Thymus (tissue), 11 donors: ENCODE data around the gene GABPB1. TPM values are rescaled to one million over a fixed set of nuclear protein-coding genes. Genes with fewer than 3 reads are reported as not detected.

ENCODE experiments used
- DNase-seq, 9 donors: peaks; one replicate each; pipeline ENCODE4 v3.0.0-alpha.2; 2013; ENCODE audit warnings: low spot score in 9 of 9, low read depth in 6 of 9, missing footprints in 1 of 9
- H3K27ac ChIP-seq, 2 donors: one replicate each; pipeline ENCODE4 v1.5.1; 2013; ENCODE audit warnings: control low read depth in 1 of 2, low read depth in 1 of 2, low read length in 1 of 2, mild to moderate bottlenecking in 1 of 2, moderate library complexity in 1 of 2
- H3K27me3 ChIP-seq, 2 donors: one replicate each; pipeline ENCODE4 v1.5.1; 2013; ENCODE audit warnings: low read length in 1 of 2; ENCODE audit not compliant: control insufficient read depth in 2 of 2, insufficient read depth in 1 of 2
- H3K36me3 ChIP-seq, 2 donors: one replicate each; pipeline ENCODE4 v1.5.1; 2013; ENCODE audit warnings: low read length in 1 of 2, mild to moderate bottlenecking in 1 of 2, moderate library complexity in 1 of 2; ENCODE audit not compliant: control insufficient read depth in 2 of 2, insufficient read depth in 2 of 2
- H3K4me1 ChIP-seq, 2 donors: one replicate each; pipeline ENCODE4 v1.5.1; 2013; ENCODE audit warnings: low read length in 2 of 2; ENCODE audit not compliant: control insufficient read depth in 2 of 2, insufficient read depth in 2 of 2
- H3K4me3 ChIP-seq, 2 donors: one replicate each; pipeline ENCODE4 v1.5.1; 2013; ENCODE audit warnings: low read length in 2 of 2, control low read depth in 1 of 2, mild to moderate bottlenecking in 1 of 2
- H3K9me3 ChIP-seq, 2 donors: one replicate each; pipeline ENCODE4 v1.5.1; 2013; ENCODE audit warnings: low read length in 1 of 2, mild to moderate bottlenecking in 1 of 2; ENCODE audit not compliant: control insufficient read depth in 2 of 2, insufficient read depth in 1 of 2
- WGBS: extraction: QIAGEN DNeasy Blood & Tissue Kit; methylation state at CpG from one replicate; pipeline ENCODE4 v1.1.7; 2013; 5-methylcytosine and 5-hydroxymethylcytosine counted together
- polyA plus RNA-seq: library from polyadenylated mRNA; stranded (reverse); fragments of 200-250 nt; gene quantifications from one replicate; pipeline ENCODE4 v1.2.3, GENCODE V29; 2013
- total RNA-seq: library from RNA; stranded (reverse); fragments of 120-200 nt; gene quantifications from one replicate; pipeline ENCODE4 v1.2.4, GENCODE V29; 2013
- donor health status: healthy.

GABPB1 gene
- total and polyA plus RNA-seq, 2 donors = 26.5 to 49.5 TPM

- DNase-seq = peak; percentile 13 to 63 (median 33)
These were observed 107.0 kb downstream of the GABPB1 start for GRCh38 chr15:50247819-50248655.

GRCh38 chr15:50246631-50247030 is 108.4 kb downstream of the GABPB1 start:
- H3K27ac ChIP-seq = no peak overlapping the region
- H3K4me1 ChIP-seq = peaks cover 5 to 12% of the 10 kb centered on the region in 2 donors
- H3K27me3 ChIP-seq = no peaks in the 10 kb centered on the region
- no peak overlapping the region for H3K4me3 ChIP-seq
- DNase-seq = no peak
- no peaks in the 10 kb centered on the region for H3K9me3 ChIP-seq
- WGBS = 96% methylated on average over 2 of the region's 2 CpGs
- H3K36me3 ChIP-seq = no peaks in the 10 kb centered on the region

More at GRCh38 chr15:50247819-50248655, 107.0 kb downstream of the GABPB1 start:
- WGBS = 79% methylated on average over 14 of the region's 14 CpGs
- Histone ChIP-seq H3K4me1 (peaks cover 5 to 12% of the 10 kb centered on the region in 2 donors), H3K4me3 (no peak overlapping the region), H3K9me3 (no peaks in the 10 kb centered on the region), H3K27me3 (no peaks in the 10 kb centered on the region), H3K36me3 (no peaks in the 10 kb centered on the region), H3K27ac (peak overlapping the region; percentile 53 to 60)

- H3K27ac ChIP-seq = no peak overlapping the region
- WGBS = 97% methylated on average over 2 of the region's 2 CpGs
- H3K27me3 ChIP-seq = no peaks in the 10 kb centered on the region
- no peaks in the 10 kb centered on the region for H3K36me3 ChIP-seq
- no peak overlapping the region for H3K4me3 ChIP-seq
- no peak for DNase-seq
- H3K9me3 ChIP-seq = no peaks in the 10 kb centered on the region
- H3K4me1 ChIP-seq = peaks cover 5 to 12% of the 10 kb centered on the region in 2 donors
These were observed 109.9 kb downstream of the GABPB1 start for GRCh38 chr15:50244959-50245624.

- Histone ChIP-seq H3K4me3 (no peak overlapping the region), H3K27ac (no peak overlapping the region), H3K36me3 (no peaks in the 10 kb centered on the region), H3K4me1 (peaks cover 5 to 12% of the 10 kb centered on the region in 2 donors), H3K27me3 (no peaks in the 10 kb centered on the region), H3K9me3 (no peaks in the 10 kb centered on the region)
- 100% methylated on average over 1 of the region's 1 CpG for whole genome bisulfite sequencing
- no peak for DNase-seq
These were observed 110.8 kb downstream of the GABPB1 start for GRCh38 chr15:50244153-50244552.

- Histone ChIP-seq H3K9me3 (no peaks in the 10 kb centered on the region), H3K27ac (no peak overlapping the region), H3K4me1 (no peaks in the 10 kb centered on the region), H3K4me3 (no peak overlapping the region), H3K27me3 (no peaks in the 10 kb centered on the region), H3K36me3 (no peaks in the 10 kb centered on the region)
- no peak for DNase-seq
- WGBS = 89% methylated on average over 5 of the region's 5 CpGs
These were observed 113.1 kb downstream of the GABPB1 start for GRCh38 chr15:50241684-50242450.

- H3K27me3 ChIP-seq = no peaks in the 10 kb centered on the region
- no peaks in the 10 kb centered on the region for H3K36me3 ChIP-seq
- H3K4me1 ChIP-seq = no peaks in the 10 kb centered on the region
- no peaks in the 10 kb centered on the region for H3K9me3 ChIP-seq
- H3K4me3 ChIP-seq = no peak overlapping the region
- DNase-seq = no peak
- 97% methylated on average over 2 of the region's 2 CpGs for WGBS
- no peak overlapping the region for H3K27ac ChIP-seq
These were observed 116.7 kb downstream of the GABPB1 start for GRCh38 chr15:50238255-50238654.

- no peak for DNase-seq
- Histone ChIP-seq H3K9me3 (no peaks in the 10 kb centered on the region), H3K27me3 (no peaks in the 10 kb centered on the region), H3K36me3 (no peaks in the 10 kb centered on the region), H3K27ac (no peak overlapping the region), H3K4me1 (no peaks in the 10 kb centered on the region), H3K4me3 (no peak overlapping the region)
- WGBS = 99% methylated on average over 9 of the region's 9 CpGs
These were observed 118.6 kb downstream of the GABPB1 start for GRCh38 chr15:50236433-50236832.

- Histone ChIP-seq H3K27ac (no peak overlapping the region), H3K9me3 (no peaks in the 10 kb centered on the region), H3K36me3 (no peaks in the 10 kb centered on the region), H3K27me3 (no peaks in the 10 kb centered on the region), H3K4me3 (no peak overlapping the region), H3K4me1 (no peaks in the 10 kb centered on the region)
- no peak for DNase-seq
- WGBS = 96% methylated on average over 1 of the region's 1 CpG
These were observed 119.2 kb downstream of the GABPB1 start for GRCh38 chr15:50235794-50236193.

GRCh38 chr15:50234764-50235163 is 120.2 kb downstream of the GABPB1 start:
- no peak overlapping the region for H3K4me3 ChIP-seq
- 97% methylated on average over 2 of the region's 2 CpGs for WGBS
- no peak for DNase-seq

More at GRCh38 chr15:50234764-50235163, 120.2 kb downstream of the GABPB1 start:
- no peak overlapping the region for H3K27ac ChIP-seq
- H3K4me1 ChIP-seq = no peaks in the 10 kb centered on the region
- no peaks in the 10 kb centered on the region for H3K27me3 ChIP-seq
- H3K9me3 ChIP-seq = no peaks in the 10 kb centered on the region
- no peaks in the 10 kb centered on the region for H3K36me3 ChIP-seq
